Lung (tissue), 12 donors: ENCODE measurements around the gene SLC22A8. TPM values are rescaled to one million over a fixed set of nuclear protein-coding genes. Genes with fewer than 3 reads are reported as not detected.
A peak's percentile ranks its signal among the peaks of the same experiment; 100 is the strongest.

Source experiments
- ATAC-seq: fragments of 200-7000 bp; cut with Tn5 transposase; one replicate; pipeline ENCODE4 v1.9.1; 2020; ENCODE audit warnings: moderate number of reproducible peaks; ENCODE audit not compliant: insufficient read depth, low FRiP score
- DNase-seq, 3 donors: peaks; one replicate each; pipeline ENCODE4 v3.0.0-alpha.2; 2013 to 2017
- H3K27ac ChIP-seq, 2 donors: one replicate each; pipeline ENCODE4 v1.5.1; 2013; ENCODE audit warnings: mild to moderate bottlenecking in 2 of 2, moderate library complexity in 2 of 2, control low read depth in 1 of 2, inconsistent platforms in 1 of 2, low read depth in 1 of 2, low read length in 1 of 2
- H3K27me3 ChIP-seq, 3 donors: one replicate each; pipeline ENCODE4 v1.5.1; 2013; ENCODE audit warnings: low read length in 2 of 3; ENCODE audit not compliant: control insufficient read depth in 3 of 3, insufficient read depth in 3 of 3
- H3K36me3 ChIP-seq, 4 donors: one replicate each; pipeline ENCODE4 v1.5.1; 2013; ENCODE audit warnings: low read length in 4 of 4, mild to moderate bottlenecking in 1 of 4, moderate library complexity in 1 of 4; ENCODE audit not compliant: control insufficient read depth in 4 of 4, insufficient read depth in 4 of 4
- H3K4me1 ChIP-seq, 5 donors: one replicate each; pipeline ENCODE4 v1.5.1; 2013; ENCODE audit warnings: low read length in 5 of 5, mild to moderate bottlenecking in 2 of 5, moderate library complexity in 1 of 5; ENCODE audit not compliant: control insufficient read depth in 5 of 5, insufficient read depth in 5 of 5
- H3K4me3 ChIP-seq: one replicate; pipeline ENCODE4 v1.5.1; 2013; ENCODE audit warnings: mild to moderate bottlenecking, control low read depth, moderate library complexity
- H3K9ac ChIP-seq, 2 donors: one replicate each; pipeline ENCODE4 v1.5.1; 2013; ENCODE audit warnings: low read length in 2 of 2, control low read depth in 1 of 2; ENCODE audit not compliant: insufficient read depth in 1 of 2
- H3K9me3 ChIP-seq, 4 donors: one replicate each; pipeline ENCODE4 v1.5.1; 2013; ENCODE audit warnings: low read length in 3 of 4, mild to moderate bottlenecking in 1 of 4, moderate library complexity in 1 of 4; ENCODE audit not compliant: control insufficient read depth in 4 of 4, insufficient read depth in 3 of 4
- CTCF ChIP-seq: IDR thresholded peaks from 2 replicates; pipeline ENCODE4 v1.5.1; 2012; ENCODE audit warnings: mild to moderate bottlenecking; ENCODE audit errors: control extremely low read depth, extremely low read depth
- WGBS, 2 donors: extraction: QIAGEN DNeasy Blood & Tissue Kit; methylation state at CpG; one replicate each; pipeline ENCODE4 v1.1.7; 2013; 5-methylcytosine and 5-hydroxymethylcytosine counted together
- polyA plus RNA-seq, 2 donors: library from polyadenylated mRNA; stranded (reverse); fragments of 200-250 nt; gene quantifications; one replicate each; pipeline ENCODE4 v1.2.1, GENCODE V29; 2013
- total RNA-seq, 2 donors: library from RNA; depleted of rRNA in 1 of 2; stranded (reverse); fragments of >200 nt in 1 of 2; gene quantifications; one replicate each; pipeline ENCODE4 v1.2.1, GENCODE V29; 2014 to 2021
- donor health status: control.
- donor health status: control.
- donor health status: Bipolar disorder and iron deficiency.
- donor health status: healthy.
- donor health status: DM: yes; HTN: yes; CAD: no.

Gene SLC22A8
- total and polyA plus RNA-seq, 4 donors: not detected

DNA sequence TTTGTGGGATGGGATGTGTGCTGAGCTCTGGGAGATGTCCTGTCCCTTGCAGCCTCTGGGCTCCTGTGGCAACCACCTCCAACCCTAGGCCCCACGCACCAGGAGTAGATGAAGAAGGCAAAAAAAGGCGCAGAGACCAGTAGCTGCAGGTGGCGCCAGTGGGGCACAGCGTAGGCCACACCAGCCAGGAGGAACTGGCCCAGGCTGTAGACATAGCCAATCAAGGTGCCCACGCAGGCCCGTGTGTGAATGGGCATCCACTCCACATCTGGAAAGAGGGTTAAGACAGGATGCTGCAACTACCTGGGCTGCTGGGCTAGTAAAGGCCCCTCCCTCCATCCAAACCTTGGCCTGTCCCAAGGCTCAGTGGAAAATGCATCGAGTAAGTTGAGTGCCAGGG lies 33.9 kb downstream of the SLC22A8 start:
- ATAC-seq (no peak), DNase-seq (no peak)
- WGBS, 2 donors: 87 to 88% methylated on average over 7 of the region's 7 CpGs
- Histone ChIP-seq H3K4me1 (no peaks in the 10 kb centered on the region), H3K4me3 (no peak overlapping the region), H3K27ac (no peak overlapping the region), H3K9ac (no peak overlapping the region), H3K27me3 (no peaks in the 10 kb centered on the region), H3K9me3 (no peaks in the 10 kb centered on the region), H3K36me3 (no peaks in the 10 kb centered on the region)
- no peak for TF ChIP-seq CTCF

DNA sequence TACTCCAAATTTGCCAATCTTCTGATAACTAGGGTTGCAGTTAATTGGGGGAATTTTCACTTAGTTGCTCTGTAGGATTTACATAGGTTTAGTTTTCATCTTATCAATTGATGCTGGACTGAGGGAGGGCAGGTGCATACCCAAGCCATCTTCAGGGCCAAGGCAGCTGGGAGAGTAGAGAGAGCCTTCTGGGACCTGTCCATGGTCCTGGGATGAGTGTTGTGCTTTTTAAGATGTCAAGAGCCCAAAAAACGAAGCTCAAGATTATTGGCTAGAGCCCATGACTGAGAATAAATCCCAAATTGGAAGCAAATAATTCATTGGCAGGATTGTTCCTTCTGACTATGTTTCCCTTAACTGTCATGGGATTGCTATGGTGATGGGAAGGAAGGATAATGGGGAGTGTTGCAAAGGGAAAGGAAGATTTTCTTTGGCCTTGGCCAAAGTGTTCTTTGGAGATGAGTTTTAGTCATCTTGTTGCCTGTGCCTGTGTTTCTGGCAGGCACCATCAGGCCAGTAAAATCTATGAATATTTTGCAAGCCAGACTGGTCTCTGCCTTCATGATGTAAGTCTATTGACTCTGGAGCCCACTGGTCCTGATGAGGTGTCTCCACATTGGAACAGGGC lies 35.4 kb downstream of the SLC22A8 start:
- Histone ChIP-seq H3K4me1 (peaks cover 0 to 1% (median 0%) of the 10 kb centered on the region in 5 donors), H3K9me3 (no peaks in the 10 kb centered on the region), H3K27ac (no peak overlapping the region), H3K9ac (no peak overlapping the region), H3K36me3 (no peaks in the 10 kb centered on the region), H3K4me3 (no peak overlapping the region), H3K27me3 (no peaks in the 10 kb centered on the region)
- DNase-seq (peak in 1 of 3 donors; percentile 39), ATAC-seq (no peak)
- 56 to 60% methylated on average over 1 of the region's 1 CpG for WGBS, 2 donors
- no peak for TF ChIP-seq CTCF

GRCh38 chr11:62976109-62976508 lies 39.5 kb downstream of the SLC22A8 start:
- Histone ChIP-seq H3K4me1 (peaks cover 0 to 7% (median 0%) of the 10 kb centered on the region in 5 donors), H3K27me3 (no peaks in the 10 kb centered on the region), H3K36me3 (no peaks in the 10 kb centered on the region), H3K4me3 (no peak overlapping the region), H3K27ac (no peak overlapping the region), H3K9me3 (no peaks in the 10 kb centered on the region), H3K9ac (no peak overlapping the region)
- TF ChIP-seq CTCF: no peak
- 77 to 87% methylated on average over 5 of the region's 5 CpGs for WGBS, 2 donors
- ATAC-seq: no peak
- no peak for DNase-seq
